ENCODE results near the gene L2HGDH. TPM values are rescaled to one million over a fixed set of nuclear protein-coding genes. Genes with fewer than 3 reads are reported as not detected.

Gene L2HGDH
- total and polyA plus RNA-seq, 9 of the 15 experiments (the other 6 are each of a cell fraction or from before 2014, with no cell fraction given) = 1.7 to 16.1 (median 10.5) TPM

- intact Hi-C loops (cut with micrococcal nuclease) (loop anchor here (10.0 kb wide), 2 partner anchors 116 to 366 kb away; partner anchors contain the start of gene VCPKMT), in situ Hi-C loops (cut with MboI) (no loop called here)
- BruUV-seq (replicated peaks) = no TSS peak
- Histone ChIP-seq H3K27ac (ENCODE audit: extremely low read depth, low read depth, low read length) (peak overlapping the region; percentile 75), H3K27me3 (ENCODE audit: control insufficient read depth in 2 of 2, insufficient read depth in 2 of 2, low read length in 2 of 2) (no peaks in the 10 kb centered on the region), H3K4me3 (peak overlapping the region; percentile 83), H3K9me1 (ENCODE audit: control insufficient read depth, insufficient read depth, low read length) (no peaks in the 10 kb centered on the region), H4K20me1 (replicated peaks; ENCODE audit: control insufficient read depth, insufficient read depth, low read length) (no peaks in the 10 kb centered on the region), H3K79me2 (ENCODE audit: control insufficient read depth, insufficient read depth, low read length) (peaks cover 56% of the 10 kb centered on the region), H3K36me3 (ENCODE audit: control insufficient read depth, insufficient read depth, low read length) (0 out of 3 replicates have a peak, but pooled peaks cover 4% of the 10 kb centered on the region), H3K4me1 (replicated peaks in 1 of 2; ENCODE audit: control insufficient read depth in 2 of 2, insufficient read depth in 2 of 2, low read length in 2 of 2) (peaks cover 6 to 15% of the 10 kb centered on the region in 2 experiments; a peak in 4 of 5 replicates), H3K4me2 (ENCODE audit: insufficient read depth, low read length) (peak overlapping the region; percentile 87), H3K9me3 (replicated peaks; ENCODE audit: control insufficient read depth, insufficient read depth, low read depth, low read length) (no peaks in the 10 kb centered on the region), H3K9ac (ENCODE audit: insufficient read depth in 1 of 2, low read depth in 2 of 2, low read length in 2 of 2) (peak overlapping the region in 1 of 2 experiments; percentile 85; a peak in 2 of 4 replicates), H2AFZ (ENCODE audit: low read depth, low read length) (0 out of 2 replicates have a peak overlapping the region, but pooled peaks have one; percentile 24)
- DNase-seq (ENCODE audit: extremely low read depth in 1 of 4, low spot score in 3 of 4) (no peak), FAIRE-seq (no peak), ATAC-seq (no peak)
- 4% methylated on average over 6 of the region's 6 CpGs for WGBS (ENCODE audit: insufficient coverage, low coverage, missing lambda C conversion rate)
- POLR2A ChIA-PET = interaction anchor here (1.0 to 1.3 kb wide), 2 partner anchors 11 to 15 kb away, joined by 3 to 8 read pairs; no protein-coding TSS in a partner anchor
- CTCF ChIA-PET (ENCODE audit: low intra/inter-chr PET ratio) = no interaction called here
- no peak for TF ChIP-seq CHCHD3 (CRISPR knock-in tag; IDR thresholded peaks at IDR 0.05)
- TF ChIP-seq ARID1B (IDR thresholded peaks at IDR 0.05) = no peak
- no peak for TF ChIP-seq NCOA4 (IDR thresholded peaks at IDR 0.05; ENCODE audit: partially characterized antibody)
- no peak for TF ChIP-seq PHB (CRISPR knock-in tag; IDR thresholded peaks at IDR 0.05)
- no peak for TF ChIP-seq ZNF354B (CRISPR knock-in tag; IDR thresholded peaks at IDR 0.05)
- TF ChIP-seq POLR2H (tag; IDR thresholded peaks at IDR 0.05; ENCODE audit: low read depth) = no peak
- no peak for TF ChIP-seq ZNF134 (CRISPR knock-in tag; conservative IDR thresholded peaks at IDR 0.05)
- no peak for TF ChIP-seq AFF1 (IDR thresholded peaks at IDR 0.05; ENCODE audit: low read depth in 1 of 2, partially characterized antibody in 2 of 2)
- TF ChIP-seq FOXK1 (CRISPR knock-in tag; IDR thresholded peaks at IDR 0.05; ENCODE audit: borderline replicate concordance) = no peak
- TF ChIP-seq ILK (tag; IDR thresholded peaks at IDR 0.05; ENCODE audit: borderline replicate concordance, low read depth) = no peak
- TF ChIP-seq YY1 (IDR thresholded peaks at IDR 0.05; ENCODE audit: borderline replicate concordance in 1 of 3, control insufficient read depth in 1 of 3, extremely low read depth in 1 of 3, insufficient read depth in 3 of 3, insufficient read length in 1 of 3, insufficient replicate concordance in 2 of 3, low read depth in 1 of 3, low read length in 2 of 3) = no peak
- no peak for TF ChIP-seq PCBP2 (IDR thresholded peaks at IDR 0.05; ENCODE audit: low read depth, low read length, poor library complexity, severe bottlenecking)
- TF ChIP-seq ZNF140 (CRISPR knock-in tag; IDR thresholded peaks at IDR 0.05) = no peak
These were observed 81.7 kb downstream of the L2HGDH start for GRCh38 chr14:50230401-50230700.
